GM18498 (cell line): ENCODE data around the gene FLNB.

Source experiments
- ATAC-seq: cut with Tn5 transposase; IDR thresholded peaks from one replicate; pipeline ENCODE4 v1.9.1; 2021; ENCODE audit warnings: mild to moderate bottlenecking, moderate library complexity; ENCODE audit not compliant: unreplicated experiment

Gene FLNB

DNA sequence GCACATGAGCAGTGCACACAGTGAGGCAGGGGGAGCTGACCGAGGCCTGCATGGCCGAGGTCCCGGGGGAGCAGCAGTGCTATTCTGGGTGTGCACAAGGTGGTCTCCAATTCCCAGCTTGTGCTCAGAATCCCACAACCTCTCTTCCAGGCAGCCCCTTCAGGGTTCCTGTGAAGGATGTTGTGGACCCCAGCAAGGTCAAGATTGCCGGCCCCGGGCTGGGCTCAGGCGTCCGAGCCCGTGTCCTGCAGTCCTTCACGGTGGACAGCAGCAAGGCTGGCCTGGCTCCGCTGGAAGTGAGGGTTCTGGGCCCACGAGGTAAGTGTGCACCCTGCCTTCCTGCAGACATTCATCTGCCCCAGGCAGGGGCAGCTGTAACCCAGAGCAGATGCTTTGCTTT, 122.4 kb downstream of the FLNB start:
- ATAC-seq = no peak

DNA sequence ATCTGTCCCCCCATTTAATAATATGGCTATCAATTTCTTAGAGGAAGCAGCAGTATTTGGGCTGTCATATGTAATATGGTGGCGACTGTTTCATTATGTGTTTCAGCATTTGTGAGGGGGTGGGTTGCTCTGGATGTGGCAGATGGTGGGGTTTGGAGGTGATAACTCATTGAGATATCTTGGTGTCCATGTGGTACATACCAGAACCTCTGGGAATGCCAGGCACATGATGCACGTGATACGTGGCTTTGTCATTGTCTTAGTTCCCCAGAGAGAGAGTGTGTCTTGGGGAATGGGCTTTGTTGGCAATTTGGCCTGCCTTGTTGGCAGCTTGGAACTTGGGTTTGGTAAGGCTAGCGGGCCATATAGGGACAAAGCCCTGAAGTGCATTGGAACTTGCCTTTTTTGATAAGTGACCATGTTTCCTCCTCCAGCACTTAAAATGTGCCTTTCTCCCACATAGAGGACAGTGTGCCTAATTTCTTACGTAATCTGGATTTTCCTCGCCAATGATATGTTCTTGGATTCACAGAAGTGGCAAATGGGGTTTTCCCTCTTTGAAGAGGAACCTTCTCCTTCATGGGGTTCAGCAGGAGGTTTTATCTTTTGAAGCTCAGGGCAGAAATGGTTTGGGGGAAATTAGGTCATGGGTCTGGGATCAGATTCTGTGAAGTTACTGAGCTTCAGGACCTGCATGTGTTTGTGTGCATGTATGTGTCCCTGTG, 123.0 kb downstream of the FLNB start:
- no peak for ATAC-seq

DNA sequence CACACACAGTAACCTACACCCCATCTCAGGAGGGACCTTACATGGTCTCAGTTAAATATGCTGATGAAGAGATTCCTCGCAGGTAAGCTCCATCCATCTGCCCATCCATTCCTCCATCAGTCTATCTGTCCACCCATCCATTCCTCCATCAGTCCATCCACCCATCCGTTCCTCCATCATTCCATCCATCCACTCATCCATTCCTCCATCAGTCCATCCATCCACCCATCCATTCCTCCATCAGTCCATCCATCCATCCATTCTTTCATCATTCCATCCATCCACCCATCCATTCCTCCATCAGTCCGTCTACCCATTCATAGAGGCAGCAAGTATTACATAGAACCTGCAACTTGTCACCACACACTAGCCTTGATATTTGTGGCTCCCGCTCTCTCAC, 124.6 kb downstream of the FLNB start:
- no peak for ATAC-seq

DNA sequence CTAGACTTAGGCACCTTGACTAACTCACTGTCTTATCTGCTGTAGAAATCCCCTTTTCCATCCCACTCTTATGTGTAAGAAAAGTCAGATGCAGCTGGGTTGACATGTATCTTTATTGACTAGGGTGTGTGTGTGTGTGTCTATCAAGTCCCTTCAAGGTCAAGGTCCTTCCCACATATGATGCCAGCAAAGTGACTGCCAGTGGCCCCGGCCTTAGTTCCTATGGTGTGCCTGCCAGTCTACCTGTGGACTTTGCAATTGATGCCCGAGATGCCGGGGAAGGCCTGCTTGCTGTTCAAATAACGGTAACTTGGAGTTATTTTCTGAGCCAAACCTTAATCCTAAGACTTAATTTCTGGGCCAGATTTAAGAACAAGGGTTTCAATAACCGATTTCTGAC, 126.2 kb downstream of the FLNB start:
- ATAC-seq = no peak

DNA sequence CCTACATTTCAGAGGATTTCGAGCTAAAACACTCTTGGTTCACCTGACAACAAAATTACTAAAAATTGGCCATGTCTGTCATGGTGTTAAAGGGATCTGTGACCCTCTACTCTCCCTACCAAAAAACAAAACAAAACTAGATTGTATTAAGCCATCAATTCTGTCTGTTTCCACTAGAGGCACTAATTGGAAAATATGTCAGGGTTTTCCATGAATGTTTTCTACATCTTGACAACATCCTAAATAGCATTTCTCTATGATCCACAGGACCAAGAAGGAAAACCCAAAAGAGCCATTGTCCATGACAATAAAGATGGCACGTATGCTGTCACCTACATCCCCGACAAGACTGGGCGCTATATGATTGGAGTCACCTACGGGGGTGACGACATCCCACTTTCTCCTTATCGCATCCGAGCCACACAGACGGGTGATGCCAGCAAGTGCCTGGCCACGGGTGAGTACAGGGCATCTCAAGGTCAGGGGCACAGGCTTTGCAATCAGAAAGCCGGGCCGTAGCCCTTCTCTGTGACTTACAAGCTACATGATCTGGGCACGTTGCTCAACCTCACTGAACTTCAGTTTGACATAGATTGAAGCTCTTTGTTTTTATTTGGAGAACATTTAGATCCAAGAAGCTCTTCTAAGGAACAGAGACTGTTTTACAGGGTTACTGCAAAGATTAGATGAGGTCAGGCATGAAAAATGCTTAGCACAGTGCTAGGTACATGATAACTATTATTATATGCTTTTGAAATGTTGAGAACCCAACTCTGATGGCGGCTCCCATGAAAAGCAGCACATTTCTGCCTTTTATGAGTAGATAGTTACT, 127.7 kb downstream of the FLNB start:
- ATAC-seq = no peak

DNA sequence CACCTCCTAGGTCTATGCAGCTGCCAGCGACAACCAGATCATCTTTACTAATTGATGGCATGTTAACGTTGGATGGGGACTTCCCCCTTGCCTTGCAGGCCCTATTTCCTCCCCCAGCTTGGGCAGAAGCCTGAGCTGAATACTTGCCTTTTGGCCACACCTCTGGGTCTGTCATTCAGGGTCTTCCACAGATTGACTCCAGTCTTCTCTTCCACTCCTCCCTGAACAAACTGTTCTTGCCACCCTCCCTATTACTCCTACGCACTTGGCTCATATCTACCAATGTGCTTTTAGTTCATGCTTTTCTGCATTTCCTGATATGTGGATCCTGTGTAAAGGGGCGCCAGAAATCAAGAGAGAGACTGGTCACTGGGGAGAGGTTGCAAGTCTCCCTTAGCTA, 129.1 kb downstream of the FLNB start:
- ATAC-seq = no peak

DNA sequence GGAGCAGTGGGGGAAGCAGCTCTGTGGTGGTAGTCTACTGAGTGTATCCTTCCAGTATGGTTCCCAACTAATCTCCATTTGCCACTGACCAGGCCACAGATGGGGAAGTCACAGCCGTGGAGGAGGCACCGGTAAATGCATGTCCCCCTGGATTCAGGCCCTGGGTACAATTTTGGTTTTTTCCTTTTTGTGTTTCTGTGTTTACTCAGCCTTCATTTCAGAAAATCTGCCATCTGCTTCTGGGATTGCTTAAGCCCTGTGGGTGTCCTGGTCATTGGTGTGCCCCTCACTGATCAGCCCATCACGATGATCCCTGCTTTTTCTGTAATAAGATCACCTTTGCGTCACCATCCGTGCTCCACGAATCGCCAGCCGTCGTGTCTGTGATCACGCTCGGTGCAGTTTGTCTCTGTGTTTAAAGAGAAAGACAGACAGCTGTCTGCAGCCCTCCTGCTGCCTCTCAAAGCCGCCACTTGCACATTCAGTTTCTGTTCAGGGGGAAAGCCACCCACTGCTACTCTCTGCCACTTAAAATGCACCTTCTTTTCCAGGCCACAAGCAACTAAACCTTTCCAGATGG, 133.6 kb downstream of the FLNB start:
- no peak for ATAC-seq

DNA sequence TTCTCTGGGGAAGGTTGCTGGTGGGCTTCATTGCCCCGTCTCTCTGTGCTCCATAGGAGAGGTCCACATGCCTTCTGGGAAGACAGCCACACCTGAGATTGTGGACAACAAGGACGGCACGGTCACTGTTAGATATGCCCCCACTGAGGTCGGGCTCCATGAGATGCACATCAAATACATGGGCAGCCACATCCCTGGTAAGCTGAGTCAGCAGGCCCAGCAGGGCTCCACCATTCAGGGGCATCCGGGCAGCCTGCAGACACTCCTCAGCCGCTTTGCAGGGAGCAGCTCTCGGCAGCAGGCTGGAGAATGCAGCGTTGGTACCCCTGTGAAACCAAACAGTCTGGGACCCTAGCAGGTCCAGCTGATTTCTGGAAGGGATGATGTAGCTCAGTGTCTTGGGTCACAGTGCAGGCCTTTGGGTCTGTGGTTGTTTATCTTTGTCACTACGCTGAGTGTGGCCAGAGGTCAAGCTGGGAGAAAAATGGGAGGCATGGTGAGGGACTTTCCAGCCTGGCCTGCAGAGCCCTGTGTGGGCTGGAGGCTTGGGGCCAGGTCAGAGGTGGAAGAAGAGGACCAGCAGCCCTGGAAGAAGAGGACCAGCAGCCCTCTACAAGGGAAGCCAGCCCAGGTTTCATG, 135.3 kb downstream of the FLNB start:
- ATAC-seq = no peak

DNA sequence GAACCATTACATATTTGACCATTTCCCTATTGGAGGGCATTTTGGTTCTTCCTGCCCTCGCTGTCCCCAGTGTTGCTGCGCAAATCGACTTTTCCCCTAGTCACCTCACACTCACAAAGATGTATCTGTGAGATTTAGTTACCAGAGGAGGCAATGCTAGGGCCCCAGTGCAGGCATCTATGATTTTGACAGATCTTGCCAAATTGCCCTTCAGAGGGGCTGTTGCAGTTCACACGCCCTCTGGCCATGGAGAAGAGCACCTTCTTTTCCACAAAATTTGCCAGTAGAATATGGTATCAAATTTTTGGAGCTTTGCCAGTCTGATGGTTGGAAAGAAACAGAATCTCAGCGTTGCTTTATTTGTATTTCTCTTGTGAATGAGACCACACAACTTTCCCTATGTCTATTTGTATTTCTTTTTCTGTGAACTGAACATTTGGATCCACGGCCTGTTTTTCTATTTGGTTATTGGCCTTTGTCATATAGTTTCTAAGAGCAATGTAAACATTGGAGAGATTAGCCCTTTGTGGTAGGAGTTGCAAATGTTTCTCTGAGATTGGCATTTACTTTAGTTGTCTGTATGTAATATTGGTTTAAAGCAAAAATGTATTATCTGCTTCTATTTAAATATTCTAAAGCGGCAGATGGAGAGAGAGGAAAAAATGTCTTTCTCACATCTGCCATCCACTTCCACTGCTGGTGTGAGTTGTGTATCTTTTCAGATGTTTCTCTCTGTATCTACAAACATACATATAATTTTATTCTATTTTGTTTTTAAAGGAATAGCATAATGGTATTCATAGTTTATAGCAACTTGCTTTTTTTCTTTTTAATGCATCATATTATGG, 136.5 kb downstream of the FLNB start:
- no peak for ATAC-seq

DNA sequence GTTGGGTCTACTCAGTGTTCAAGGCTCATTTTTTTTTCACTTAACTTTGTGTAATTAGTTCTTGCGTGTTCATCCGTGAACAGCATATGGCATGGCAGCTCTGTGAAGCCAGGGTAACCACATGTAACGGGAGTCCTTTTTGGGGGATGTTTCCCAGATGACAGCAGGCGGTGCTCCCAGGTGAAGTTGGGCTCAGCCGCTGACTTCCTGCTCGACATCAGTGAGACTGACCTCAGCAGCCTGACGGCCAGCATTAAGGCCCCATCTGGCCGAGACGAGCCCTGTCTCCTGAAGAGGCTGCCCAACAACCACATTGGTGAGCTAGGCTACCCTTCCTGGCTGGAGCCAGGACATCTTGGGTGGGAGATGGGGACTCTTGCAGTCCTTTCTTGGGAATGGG, 139.8 kb downstream of the FLNB start:
- no peak for ATAC-seq

DNA sequence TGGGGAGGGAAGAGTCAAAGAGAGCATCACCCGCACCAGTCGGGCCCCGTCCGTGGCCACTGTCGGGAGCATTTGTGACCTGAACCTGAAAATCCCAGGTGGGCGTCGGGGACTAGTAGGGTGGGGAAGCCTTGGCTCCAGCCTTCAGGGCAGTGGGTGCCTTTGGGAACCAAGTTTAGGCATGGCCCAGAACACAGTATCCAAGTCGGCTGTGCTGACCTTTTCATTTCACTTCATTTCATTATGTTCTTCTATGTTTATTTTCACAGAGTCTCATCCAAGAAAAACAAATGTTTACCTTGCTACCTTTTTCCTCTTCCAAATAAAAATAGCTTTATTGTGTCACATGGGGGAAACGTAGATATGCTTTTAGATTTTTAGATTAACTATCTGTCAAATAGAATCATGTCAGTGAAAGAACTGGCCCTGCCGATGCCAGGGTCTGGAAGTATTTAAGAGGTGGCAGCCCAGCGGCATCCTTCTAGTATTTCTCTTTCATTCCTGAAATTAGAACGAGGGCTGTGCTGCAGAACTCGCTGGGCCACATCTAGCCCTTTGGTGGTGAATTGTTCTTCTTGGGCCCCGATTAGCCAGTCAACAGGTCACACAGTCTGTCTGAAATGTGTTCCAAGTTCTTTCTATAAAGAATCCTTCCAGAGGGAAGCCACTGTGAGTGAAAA, 142.0 kb downstream of the FLNB start:
- no peak for ATAC-seq

DNA sequence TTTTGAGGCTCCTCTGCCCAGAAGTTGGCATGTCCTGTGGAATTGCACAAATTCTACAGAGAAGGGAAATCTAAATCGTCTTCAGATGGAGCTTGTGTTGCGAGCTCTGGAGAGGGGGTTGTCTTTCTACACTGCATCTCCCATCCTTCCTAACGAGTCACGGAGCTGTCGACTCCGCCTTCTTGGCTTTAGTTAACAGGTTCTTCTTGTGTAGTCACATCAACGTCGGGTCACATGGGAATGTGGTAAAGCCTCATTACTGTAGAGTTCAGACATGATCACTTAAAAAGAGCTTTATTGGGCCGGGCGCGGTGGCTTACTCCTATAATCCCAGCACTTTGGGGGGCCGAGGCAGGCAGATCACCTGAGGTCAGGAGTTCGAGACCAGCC, 142.6 kb downstream of the FLNB start:
- no peak for ATAC-seq

DNA sequence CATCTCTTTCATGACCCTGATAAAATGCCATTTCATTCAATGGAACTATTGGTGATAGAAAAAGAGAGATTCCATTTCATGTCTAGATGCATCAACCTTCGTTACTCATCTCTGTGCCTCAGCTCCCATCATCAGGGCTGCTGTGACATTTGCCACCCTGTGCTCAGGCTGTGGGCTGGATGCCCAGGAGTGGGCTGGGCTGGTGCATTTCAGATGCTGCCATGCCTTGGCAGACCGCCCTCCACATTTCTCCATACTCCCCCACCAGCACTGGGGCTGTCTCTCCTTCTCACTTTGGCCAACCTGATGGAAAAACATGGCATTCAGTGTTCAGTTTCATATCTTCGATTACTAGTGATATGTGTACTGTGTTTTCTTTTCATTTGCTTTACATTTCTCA, 143.4 kb downstream of the FLNB start:
- no peak for ATAC-seq

DNA sequence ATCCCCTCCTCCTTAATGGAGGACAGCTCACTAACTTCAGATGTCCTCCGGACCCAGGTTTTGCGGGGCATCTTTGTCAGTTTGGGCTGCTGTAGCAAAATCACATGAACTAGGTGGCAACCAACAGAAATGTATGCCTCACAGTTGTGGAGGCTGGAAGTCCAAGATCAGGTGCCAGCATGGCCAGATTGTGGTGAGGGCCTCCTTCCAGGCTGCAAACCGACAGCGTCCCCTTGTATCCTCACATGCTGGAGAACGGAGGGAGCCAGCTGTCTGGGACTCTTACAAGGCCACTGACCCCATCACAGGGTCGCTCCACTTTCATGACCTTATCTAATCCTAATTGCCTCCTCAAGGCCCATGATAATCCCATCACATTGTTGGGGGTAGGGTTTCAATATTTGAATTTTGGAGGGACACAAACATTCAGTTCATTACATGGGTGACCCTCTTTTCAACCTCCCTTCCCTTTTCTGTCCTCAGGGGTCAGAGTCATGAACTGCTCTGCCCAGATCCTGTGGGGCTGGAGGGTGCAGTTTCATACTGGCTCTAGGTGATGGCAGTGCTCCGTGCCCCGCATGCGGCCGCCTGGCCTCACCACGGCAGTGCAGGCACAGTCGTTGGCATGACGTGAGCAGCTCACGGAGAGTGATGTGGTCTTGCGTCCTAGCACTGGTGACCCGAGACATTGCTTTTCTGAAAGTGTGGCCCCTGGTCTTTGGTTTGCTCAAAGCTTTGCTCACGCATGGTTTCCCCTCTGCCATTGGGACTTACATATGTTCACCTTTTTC, 144.2 kb downstream of the FLNB start:
- no peak for ATAC-seq

DNA sequence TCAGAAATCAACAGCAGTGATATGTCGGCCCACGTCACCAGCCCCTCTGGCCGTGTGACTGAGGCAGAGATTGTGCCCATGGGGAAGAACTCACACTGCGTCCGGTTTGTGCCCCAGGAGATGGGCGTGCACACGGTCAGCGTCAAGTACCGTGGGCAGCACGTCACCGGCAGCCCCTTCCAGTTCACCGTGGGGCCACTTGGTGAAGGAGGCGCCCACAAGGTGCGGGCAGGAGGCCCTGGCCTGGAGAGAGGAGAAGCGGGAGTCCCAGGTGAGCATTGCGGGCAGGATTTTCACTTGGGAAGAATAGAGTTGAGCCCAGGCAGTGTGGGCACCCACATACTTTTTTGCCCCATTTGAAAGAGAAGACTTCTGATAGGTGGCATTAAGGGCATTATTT, 145.1 kb downstream of the FLNB start:
- ATAC-seq = no peak

DNA sequence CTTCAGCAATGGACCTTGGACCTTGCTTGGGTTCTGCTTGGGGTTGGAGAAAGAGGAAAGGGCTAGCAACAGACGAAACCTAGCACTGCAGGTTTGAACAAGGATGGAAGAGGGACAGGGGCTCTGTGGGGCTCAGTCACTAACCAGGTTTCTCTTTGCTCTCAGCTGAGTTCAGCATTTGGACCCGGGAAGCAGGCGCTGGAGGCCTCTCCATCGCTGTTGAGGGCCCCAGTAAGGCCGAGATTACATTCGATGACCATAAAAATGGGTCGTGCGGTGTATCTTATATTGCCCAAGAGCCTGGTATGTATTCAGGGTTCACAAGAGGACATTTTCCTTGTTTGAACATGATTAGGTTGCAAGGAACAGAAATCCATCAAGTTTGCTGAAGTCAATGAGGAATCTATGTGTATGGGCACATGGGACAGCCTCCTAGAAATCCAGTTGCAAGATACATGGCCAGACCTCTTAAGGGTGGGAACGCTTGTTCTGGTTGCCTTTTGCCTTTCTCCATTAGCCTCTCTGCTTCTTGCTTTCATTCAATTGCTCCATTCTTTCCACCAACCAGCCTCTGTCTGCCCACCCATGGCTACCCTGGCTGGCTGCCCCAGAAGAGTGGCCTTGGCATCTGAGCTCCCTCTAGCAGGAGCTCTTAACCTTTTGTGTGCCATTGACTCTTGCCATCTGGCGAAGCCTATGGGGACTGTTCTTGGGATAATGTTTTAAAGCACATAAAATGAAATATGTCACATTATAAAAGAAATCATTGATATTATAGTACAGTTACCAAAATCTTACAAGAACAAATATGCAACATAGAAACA, 146.6 kb downstream of the FLNB start:
- ATAC-seq = no peak

DNA sequence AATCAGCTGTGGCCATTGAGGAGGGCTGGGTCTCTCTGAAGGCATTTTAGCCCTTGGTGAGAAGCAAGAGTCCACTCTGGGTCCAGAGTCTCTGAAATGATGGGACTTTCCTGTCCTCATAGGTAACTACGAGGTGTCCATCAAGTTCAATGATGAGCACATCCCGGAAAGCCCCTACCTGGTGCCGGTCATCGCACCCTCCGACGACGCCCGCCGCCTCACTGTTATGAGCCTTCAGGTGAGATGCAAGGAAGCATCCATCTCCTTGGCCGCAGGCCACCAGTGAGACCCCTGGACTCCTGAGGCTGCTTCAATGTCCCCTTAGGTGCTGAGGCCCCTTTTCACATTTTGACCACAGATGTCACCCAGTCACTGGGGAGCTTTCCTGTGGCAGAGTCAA, 147.6 kb downstream of the FLNB start:
- ATAC-seq = no peak

DNA sequence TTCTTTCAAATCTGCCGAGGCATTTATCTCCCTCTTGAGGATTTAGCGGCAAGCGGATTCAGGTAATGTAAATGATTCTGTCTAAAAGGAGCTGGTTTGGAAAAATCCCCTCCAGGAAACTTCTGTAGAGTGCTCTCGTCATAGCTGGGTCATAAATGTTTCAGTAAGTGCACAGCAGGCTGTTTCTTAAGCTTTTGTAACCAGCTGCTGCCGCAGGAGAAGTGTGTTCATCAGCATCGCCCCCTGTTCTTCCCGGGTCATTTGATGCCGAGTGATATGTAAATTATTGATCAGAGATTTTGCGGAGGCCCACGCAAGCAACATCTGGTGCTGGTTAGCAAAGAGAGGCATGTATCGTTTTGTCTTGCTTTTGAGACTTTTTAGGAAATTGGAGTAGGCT, 149.5 kb downstream of the FLNB start:
- no peak for ATAC-seq
